Parathyroid adenoma (tissue), 2 donors: ENCODE measurements around the gene LRCH1.

Experiments used
- H2AFZ ChIP-seq: fragments of 300-600 bp; sonication (generic); one replicate; pipeline ENCODE4 v1.7.0; 2017; ENCODE audit warnings: antibody characterized with exemption, mild to moderate bottlenecking
- H3K27ac ChIP-seq: fragments of 300-600 bp; sonication (generic); one replicate; pipeline ENCODE4 v1.7.0; 2017
- H3K27me3 ChIP-seq: fragments of 300-600 bp; sonication (generic); one replicate; pipeline ENCODE4 v1.7.0; 2017; ENCODE audit warnings: low read length; ENCODE audit not compliant: control insufficient read depth, insufficient read depth
- H3K36me3 ChIP-seq: fragments of 300-600 bp; sonication (generic); one replicate; pipeline ENCODE4 v1.7.0; 2017; ENCODE audit warnings: low read length; ENCODE audit not compliant: control insufficient read depth, insufficient read depth
- H3K4me1 ChIP-seq: fragments of 300-600 bp; sonication (generic); one replicate; pipeline ENCODE4 v1.7.0; 2017; ENCODE audit warnings: control low read depth
- H3K4me2 ChIP-seq: fragments of 300-600 bp; sonication (generic); one replicate; pipeline ENCODE4 v1.7.0; 2017; ENCODE audit warnings: low read length
- H3K4me3 ChIP-seq: fragments of 300-600 bp; sonication (generic); one replicate; pipeline ENCODE4 v1.7.0; 2017; ENCODE audit warnings: low read depth, low read length
- H3K79me2 ChIP-seq: fragments of 300-600 bp; sonication (generic); one replicate; pipeline ENCODE4 v1.7.0; 2017; ENCODE audit warnings: control low read depth
- H3K9ac ChIP-seq: fragments of 300-600 bp; sonication (generic); one replicate; pipeline ENCODE4 v1.7.0; 2017; ENCODE audit warnings: mild to moderate bottlenecking
- H3K9me3 ChIP-seq: fragments of 300-600 bp; sonication (generic); one replicate; pipeline ENCODE4 v1.7.0; 2017; ENCODE audit warnings: low read length; ENCODE audit not compliant: control insufficient read depth
- CTCF ChIP-seq: fragments of 300-600 bp; sonication (generic); IDR thresholded peaks from one replicate; pipeline ENCODE4 v1.7.0; 2017; ENCODE audit warnings: antibody characterized with exemption, mild to moderate bottlenecking
- donor health status: primary hyperparathyroidism.

Gene LRCH1

GRCh38 chr13:46747031-46747820, 194.3 kb downstream of the LRCH1 start:
- Histone ChIP-seq H3K4me2 (no peak overlapping the region), H3K36me3 (no peaks in the 10 kb centered on the region), H3K27ac (no peak overlapping the region)

GRCh38 chr13:46748300-46748699, 195.3 kb downstream of the LRCH1 start:
- H3K36me3 ChIP-seq: no peaks in the 10 kb centered on the region

More at GRCh38 chr13:46747031-46747820, 194.3 kb downstream of the LRCH1 start:
- Histone ChIP-seq H3K9me3 (no peaks in the 10 kb centered on the region), H2AFZ (no peak overlapping the region), H3K4me1 (no peaks in the 10 kb centered on the region), H3K79me2 (no peaks in the 10 kb centered on the region), H3K27me3 (no peaks in the 10 kb centered on the region), H3K4me3 (no peak overlapping the region), H3K9ac (no peak overlapping the region)
- no peak for TF ChIP-seq CTCF

GRCh38 chr13:46749951-46750350, 197.0 kb downstream of the LRCH1 start:
- H2AFZ ChIP-seq: no peak overlapping the region
- H3K79me2 ChIP-seq: no peaks in the 10 kb centered on the region
- no peak for TF ChIP-seq CTCF
- H3K9ac ChIP-seq: no peak overlapping the region
- H3K27ac ChIP-seq: no peak overlapping the region
- no peaks in the 10 kb centered on the region for H3K4me1 ChIP-seq
- H3K4me3 ChIP-seq: no peak overlapping the region
- no peaks in the 10 kb centered on the region for H3K9me3 ChIP-seq
- H3K4me2 ChIP-seq: no peak overlapping the region
- H3K36me3 ChIP-seq: no peaks in the 10 kb centered on the region
- no peaks in the 10 kb centered on the region for H3K27me3 ChIP-seq

More at GRCh38 chr13:46748300-46748699, 195.3 kb downstream of the LRCH1 start:
- Histone ChIP-seq H3K4me3 (no peak overlapping the region), H3K9me3 (no peaks in the 10 kb centered on the region), H3K9ac (no peak overlapping the region), H2AFZ (no peak overlapping the region), H3K79me2 (no peaks in the 10 kb centered on the region), H3K4me2 (no peak overlapping the region), H3K4me1 (no peaks in the 10 kb centered on the region), H3K27me3 (no peaks in the 10 kb centered on the region), H3K27ac (no peak overlapping the region)
- TF ChIP-seq CTCF: no peak

GRCh38 chr13:46751811-46752635, 199.1 kb downstream of the LRCH1 start:
- H3K4me1 ChIP-seq: no peaks in the 10 kb centered on the region
- H3K36me3 ChIP-seq: no peaks in the 10 kb centered on the region
- H3K79me2 ChIP-seq: no peaks in the 10 kb centered on the region
- no peak for TF ChIP-seq CTCF
- no peaks in the 10 kb centered on the region for H3K27me3 ChIP-seq
- no peak overlapping the region for H3K4me2 ChIP-seq
- no peak overlapping the region for H3K4me3 ChIP-seq
- H3K9me3 ChIP-seq: no peaks in the 10 kb centered on the region
- H3K9ac ChIP-seq: no peak overlapping the region
- no peak overlapping the region for H2AFZ ChIP-seq
- H3K27ac ChIP-seq: no peak overlapping the region
